ENCODE measurements around the gene CNIH2. TPM values are rescaled to one million over a fixed set of nuclear protein-coding genes. Genes with fewer than 3 reads are reported as not detected.

Gene CNIH2
- polyA plus RNA-seq, 1 donor from 2014 or later = 47.9 TPM

DNA sequence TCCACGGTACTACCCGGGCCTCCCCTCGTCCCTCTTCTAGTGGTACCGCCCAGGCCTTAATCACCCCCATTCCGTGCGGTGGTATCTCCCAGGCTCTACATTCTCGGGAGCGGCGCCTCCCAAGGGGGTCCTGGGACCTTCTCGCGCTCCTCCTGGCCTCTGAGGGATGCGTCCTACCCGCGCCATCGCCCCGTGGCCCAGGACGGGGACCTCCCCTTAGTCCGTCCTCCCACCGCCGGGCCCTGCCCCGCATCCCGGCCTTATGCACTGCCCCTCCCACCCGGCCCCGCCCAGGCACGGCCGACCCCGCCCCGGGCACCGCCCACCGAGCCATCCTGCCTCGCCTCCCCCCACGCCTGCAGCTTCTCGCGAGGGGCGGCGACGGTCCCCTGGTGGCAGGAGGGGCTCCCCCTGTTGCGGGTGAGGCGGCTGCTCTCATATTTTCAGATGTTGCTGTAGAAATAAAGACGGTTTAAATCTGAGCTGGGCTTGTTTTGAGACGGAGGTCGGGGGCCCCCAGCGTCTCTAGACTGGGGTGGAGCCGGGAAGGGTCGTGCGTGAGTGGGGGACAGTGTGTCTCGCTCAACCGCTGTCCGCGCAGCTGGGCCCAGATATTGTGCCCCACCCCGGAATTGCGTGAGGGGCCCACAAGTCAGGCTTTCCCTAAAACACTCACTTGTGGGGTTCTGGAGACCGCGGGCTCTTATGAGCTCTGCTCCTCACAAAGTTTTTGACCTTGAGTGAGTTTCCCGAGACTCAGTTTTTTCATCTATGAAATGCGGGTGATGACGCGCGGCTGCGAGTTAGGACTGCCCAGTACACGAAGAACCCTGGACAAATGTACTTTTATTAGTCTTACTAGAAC lies 10.4 kb upstream of the CNIH2 start:
- H3F3A ChIP-seq (ENCODE audit: insufficient read depth, low read length, poor library complexity, severe bottlenecking) = no peaks in the 10 kb centered on the region
- peak overlapping the region; percentile 92 for H3K4me3 ChIP-seq (ENCODE audit: low read length)
- peak overlapping the region; percentile 57 for H3K9ac ChIP-seq (ENCODE audit: low read length)
- peak overlapping the region; percentile 40 for H3K4me2 ChIP-seq (ENCODE audit: low read length)
- peak overlapping the region; percentile 92 for H3K27ac ChIP-seq (ENCODE audit: low read length)
- no peaks in the 10 kb centered on the region for H3K36me3 ChIP-seq (ENCODE audit: insufficient read depth, low read length)
- no peaks in the 10 kb centered on the region for H3K9me2 ChIP-seq (ENCODE audit: insufficient read depth, low read length)
- TF ChIP-seq, protein P1, sequence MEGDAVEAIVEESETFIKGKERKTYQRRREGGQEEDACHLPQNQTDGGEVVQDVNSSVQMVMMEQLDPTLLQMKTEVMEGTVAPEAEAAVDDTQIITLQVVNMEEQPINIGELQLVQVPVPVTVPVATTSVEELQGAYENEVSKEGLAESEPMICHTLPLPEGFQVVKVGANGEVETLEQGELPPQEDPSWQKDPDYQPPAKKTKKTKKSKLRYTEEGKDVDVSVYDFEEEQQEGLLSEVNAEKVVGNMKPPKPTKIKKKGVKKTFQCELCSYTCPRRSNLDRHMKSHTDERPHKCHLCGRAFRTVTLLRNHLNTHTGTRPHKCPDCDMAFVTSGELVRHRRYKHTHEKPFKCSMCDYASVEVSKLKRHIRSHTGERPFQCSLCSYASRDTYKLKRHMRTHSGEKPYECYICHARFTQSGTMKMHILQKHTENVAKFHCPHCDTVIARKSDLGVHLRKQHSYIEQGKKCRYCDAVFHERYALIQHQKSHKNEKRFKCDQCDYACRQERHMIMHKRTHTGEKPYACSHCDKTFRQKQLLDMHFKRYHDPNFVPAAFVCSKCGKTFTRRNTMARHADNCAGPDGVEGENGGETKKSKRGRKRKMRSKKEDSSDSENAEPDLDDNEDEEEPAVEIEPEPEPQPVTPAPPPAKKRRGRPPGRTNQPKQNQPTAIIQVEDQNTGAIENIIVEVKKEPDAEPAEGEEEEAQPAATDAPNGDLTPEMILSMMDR (IDR thresholded peaks at IDR 0.05; ENCODE audit: poor library complexity, severe bottlenecking) = no peak
- TF ChIP-seq, protein P2, sequence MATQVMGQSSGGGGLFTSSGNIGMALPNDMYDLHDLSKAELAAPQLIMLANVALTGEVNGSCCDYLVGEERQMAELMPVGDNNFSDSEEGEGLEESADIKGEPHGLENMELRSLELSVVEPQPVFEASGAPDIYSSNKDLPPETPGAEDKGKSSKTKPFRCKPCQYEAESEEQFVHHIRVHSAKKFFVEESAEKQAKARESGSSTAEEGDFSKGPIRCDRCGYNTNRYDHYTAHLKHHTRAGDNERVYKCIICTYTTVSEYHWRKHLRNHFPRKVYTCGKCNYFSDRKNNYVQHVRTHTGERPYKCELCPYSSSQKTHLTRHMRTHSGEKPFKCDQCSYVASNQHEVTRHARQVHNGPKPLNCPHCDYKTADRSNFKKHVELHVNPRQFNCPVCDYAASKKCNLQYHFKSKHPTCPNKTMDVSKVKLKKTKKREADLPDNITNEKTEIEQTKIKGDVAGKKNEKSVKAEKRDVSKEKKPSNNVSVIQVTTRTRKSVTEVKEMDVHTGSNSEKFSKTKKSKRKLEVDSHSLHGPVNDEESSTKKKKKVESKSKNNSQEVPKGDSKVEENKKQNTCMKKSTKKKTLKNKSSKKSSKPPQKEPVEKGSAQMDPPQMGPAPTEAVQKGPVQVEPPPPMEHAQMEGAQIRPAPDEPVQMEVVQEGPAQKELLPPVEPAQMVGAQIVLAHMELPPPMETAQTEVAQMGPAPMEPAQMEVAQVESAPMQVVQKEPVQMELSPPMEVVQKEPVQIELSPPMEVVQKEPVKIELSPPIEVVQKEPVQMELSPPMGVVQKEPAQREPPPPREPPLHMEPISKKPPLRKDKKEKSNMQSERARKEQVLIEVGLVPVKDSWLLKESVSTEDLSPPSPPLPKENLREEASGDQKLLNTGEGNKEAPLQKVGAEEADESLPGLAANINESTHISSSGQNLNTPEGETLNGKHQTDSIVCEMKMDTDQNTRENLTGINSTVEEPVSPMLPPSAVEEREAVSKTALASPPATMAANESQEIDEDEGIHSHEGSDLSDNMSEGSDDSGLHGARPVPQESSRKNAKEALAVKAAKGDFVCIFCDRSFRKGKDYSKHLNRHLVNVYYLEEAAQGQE (IDR thresholded peaks at IDR 0.05; ENCODE audit: borderline replicate concordance) = no peak
- TF ChIP-seq TAF1 (IDR thresholded peaks at IDR 0.05; ENCODE audit: low read depth) (no peak), RAD21 (conservative IDR thresholded peaks at IDR 0.05) (no peak)
- H2AFZ ChIP-seq (ENCODE audit: low read depth, low read length) = no peak overlapping the region
- H3K79me2 ChIP-seq (replicated peaks; ENCODE audit: insufficient read depth, low read length) = peaks cover 20% of the 10 kb centered on the region
- H4K20me1 ChIP-seq (ENCODE audit: insufficient read depth) = no peaks in the 10 kb centered on the region
- H3K27me3 ChIP-seq (ENCODE audit: insufficient read depth, low read depth, low read length) = no peaks in the 10 kb centered on the region
- H3K9me3 ChIP-seq (ENCODE audit: low read length) = no peaks in the 10 kb centered on the region

DNA sequence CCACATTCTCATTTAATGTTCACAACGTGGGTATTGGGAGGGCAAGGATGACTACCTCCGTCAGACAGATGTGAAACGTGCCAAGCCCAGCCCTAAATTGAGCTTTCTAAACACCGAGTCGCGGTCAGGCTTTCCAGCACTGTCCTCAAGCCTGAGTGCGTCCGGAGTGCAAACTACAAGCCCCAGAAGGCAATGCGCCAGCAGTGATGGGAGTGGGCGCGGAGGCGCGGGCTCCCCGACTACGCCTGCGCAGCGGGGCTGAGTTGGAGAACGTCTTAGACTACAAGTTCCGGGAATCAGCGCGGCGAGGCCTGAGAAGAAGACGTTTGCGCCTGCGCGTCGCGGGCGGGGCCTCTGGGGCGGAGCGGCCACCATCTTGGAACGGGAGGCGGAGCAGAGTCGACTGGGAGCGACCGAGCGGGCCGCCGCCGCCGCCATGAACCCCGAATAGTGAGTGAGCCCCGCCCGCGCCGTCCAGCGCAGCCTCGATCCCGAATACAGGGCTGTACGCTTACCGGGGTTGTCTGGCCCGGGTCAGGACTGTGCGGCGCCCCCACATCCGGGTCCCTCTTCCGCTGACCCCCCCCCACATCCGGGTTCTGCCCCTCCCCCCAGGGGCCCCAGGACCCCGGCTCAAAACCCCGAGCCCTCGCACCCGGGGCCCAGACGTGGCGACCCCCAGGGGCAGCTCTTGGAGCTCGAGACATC lies 9.6 kb upstream of the CNIH2 start, which contains the start of gene RAB1B:
Gene RAB1B, plus strand, starts transcription at position 396 of the 708 bp plus-strand sequence. Its CDS starts 41 bp downstream, at position 437.
- H3K9ac ChIP-seq (ENCODE audit: low read length) = peak within 1 kb of the TSS; percentile 96
- H2AFZ ChIP-seq (ENCODE audit: low read depth, low read length) = peak within 1 kb of the TSS; percentile 60
- no peaks in the 10 kb centered on the region for H3K27me3 ChIP-seq (ENCODE audit: insufficient read depth, low read depth, low read length)
- peak within 1 kb of the TSS; percentile 92 for H3K4me3 ChIP-seq (ENCODE audit: low read length)
- no peaks in the 10 kb centered on the region for H4K20me1 ChIP-seq (ENCODE audit: insufficient read depth)
- no peaks in the 10 kb centered on the region for H3K9me3 ChIP-seq (ENCODE audit: low read length)
- H3F3A ChIP-seq (ENCODE audit: insufficient read depth, low read length, poor library complexity, severe bottlenecking) = no peaks in the 10 kb centered on the region
- TF ChIP-seq EZH2 (IDR thresholded peaks at IDR 0.05; ENCODE audit: borderline replicate concordance, insufficient read depth, low read length, poor library complexity, severe bottlenecking) (no peak), TAF1 (IDR thresholded peaks at IDR 0.05; ENCODE audit: low read depth) (no peak), MXI1 (conservative IDR thresholded peaks at IDR 0.05; ENCODE audit: poor library complexity, severe bottlenecking) (peak; percentile 8), RAD21 (conservative IDR thresholded peaks at IDR 0.05) (no peak), POLR2AphosphoS5 (IDR thresholded peaks at IDR 0.05) (peak; percentile 84), EP300 (conservative IDR thresholded peaks at IDR 0.05; ENCODE audit: poor library complexity, severe bottlenecking) (no peak), SMC3 (conservative IDR thresholded peaks at IDR 0.05; ENCODE audit: poor library complexity) (no peak)
- TF ChIP-seq, protein P1 (IDR thresholded peaks at IDR 0.05; ENCODE audit: poor library complexity, severe bottlenecking) = no peak
- TF ChIP-seq, protein P2 (IDR thresholded peaks at IDR 0.05; ENCODE audit: borderline replicate concordance) = no peak
- H3K9me2 ChIP-seq (ENCODE audit: insufficient read depth, low read length) = no peaks in the 10 kb centered on the region
- H3K27ac ChIP-seq (ENCODE audit: low read length) = peak within 1 kb of the TSS; percentile 92
- H3K79me2 ChIP-seq (replicated peaks; ENCODE audit: insufficient read depth, low read length) = peaks cover 20% of the 10 kb centered on the region
- H3K36me3 ChIP-seq (ENCODE audit: insufficient read depth, low read length) = no peaks in the 10 kb centered on the region
- H3K4me2 ChIP-seq (ENCODE audit: low read length) = peak within 1 kb of the TSS; percentile 90

Measured in neural cell (in vitro differentiated cells).